Measurements from ENCODE around the gene RAB27A. TPM values are rescaled to one million over a fixed set of nuclear protein-coding genes. Genes with fewer than 3 reads are reported as not detected.

RAB27A gene
- total RNA-seq, 1 donor from 2014 or later, result 5.0 TPM

DNA sequence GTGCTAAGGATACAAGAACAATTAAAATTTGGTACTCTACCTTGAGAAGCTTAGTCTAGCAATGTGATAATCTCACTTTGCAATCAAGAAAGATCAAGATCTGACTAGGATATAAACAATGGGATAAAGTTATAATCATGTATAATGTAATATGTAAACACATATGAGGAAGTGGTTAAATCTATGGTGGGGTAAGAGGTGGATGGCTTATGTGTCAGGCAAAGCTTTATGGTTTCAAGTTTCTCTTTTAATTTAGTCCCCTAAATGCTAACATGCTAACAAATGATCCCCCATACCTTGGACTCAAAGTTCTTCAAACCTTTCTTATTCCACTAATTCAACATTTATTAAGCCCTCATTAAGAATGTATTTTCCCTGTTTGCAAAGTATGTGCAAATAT, 95.4 kb downstream of the RAB27A start:
- TF ChIP-seq, protein P1, sequence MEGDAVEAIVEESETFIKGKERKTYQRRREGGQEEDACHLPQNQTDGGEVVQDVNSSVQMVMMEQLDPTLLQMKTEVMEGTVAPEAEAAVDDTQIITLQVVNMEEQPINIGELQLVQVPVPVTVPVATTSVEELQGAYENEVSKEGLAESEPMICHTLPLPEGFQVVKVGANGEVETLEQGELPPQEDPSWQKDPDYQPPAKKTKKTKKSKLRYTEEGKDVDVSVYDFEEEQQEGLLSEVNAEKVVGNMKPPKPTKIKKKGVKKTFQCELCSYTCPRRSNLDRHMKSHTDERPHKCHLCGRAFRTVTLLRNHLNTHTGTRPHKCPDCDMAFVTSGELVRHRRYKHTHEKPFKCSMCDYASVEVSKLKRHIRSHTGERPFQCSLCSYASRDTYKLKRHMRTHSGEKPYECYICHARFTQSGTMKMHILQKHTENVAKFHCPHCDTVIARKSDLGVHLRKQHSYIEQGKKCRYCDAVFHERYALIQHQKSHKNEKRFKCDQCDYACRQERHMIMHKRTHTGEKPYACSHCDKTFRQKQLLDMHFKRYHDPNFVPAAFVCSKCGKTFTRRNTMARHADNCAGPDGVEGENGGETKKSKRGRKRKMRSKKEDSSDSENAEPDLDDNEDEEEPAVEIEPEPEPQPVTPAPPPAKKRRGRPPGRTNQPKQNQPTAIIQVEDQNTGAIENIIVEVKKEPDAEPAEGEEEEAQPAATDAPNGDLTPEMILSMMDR (IDR thresholded peaks at IDR 0.05; ENCODE audit: insufficient read depth, low read length, poor library complexity, severe bottlenecking), result no peak
- no peak for DNase-seq (ENCODE audit: low read depth)
- Histone ChIP-seq H3K27me3 (ENCODE audit: control insufficient read depth, insufficient read depth, low read length) (no peaks in the 10 kb centered on the region), H3K4me3 (ENCODE audit: low read depth, low read length) (no peak overlapping the region), H3K36me3 (ENCODE audit: control insufficient read depth, insufficient read depth, low read length) (no peaks in the 10 kb centered on the region)

DNA sequence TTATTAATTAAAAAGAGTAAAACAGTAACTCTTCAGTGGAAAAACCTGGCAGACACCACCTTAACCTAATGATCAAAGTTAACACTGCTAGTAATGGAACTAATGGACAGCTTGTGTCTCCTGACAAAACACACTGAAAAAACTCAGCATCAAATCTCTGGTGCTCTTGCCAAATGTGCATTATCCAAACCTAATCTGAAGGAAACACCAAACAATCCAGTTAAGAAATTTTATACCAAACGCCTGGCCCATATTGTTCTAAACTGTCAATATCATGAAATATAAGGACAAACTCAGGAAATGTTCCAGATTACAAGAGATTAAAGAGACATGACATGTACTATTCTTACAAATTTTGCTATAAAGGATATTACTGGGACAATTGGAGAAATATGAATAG, 103.3 kb downstream of the RAB27A start:
- Histone ChIP-seq H3K36me3 (ENCODE audit: control insufficient read depth, insufficient read depth, low read length) (no peaks in the 10 kb centered on the region), H3K27me3 (ENCODE audit: control insufficient read depth, insufficient read depth, low read length) (no peaks in the 10 kb centered on the region), H3K4me3 (ENCODE audit: low read depth, low read length) (no peak overlapping the region)
- TF ChIP-seq, protein P1 (IDR thresholded peaks at IDR 0.05; ENCODE audit: insufficient read depth, low read length, poor library complexity, severe bottlenecking), result no peak
- no peak for DNase-seq (ENCODE audit: low read depth)

DNA sequence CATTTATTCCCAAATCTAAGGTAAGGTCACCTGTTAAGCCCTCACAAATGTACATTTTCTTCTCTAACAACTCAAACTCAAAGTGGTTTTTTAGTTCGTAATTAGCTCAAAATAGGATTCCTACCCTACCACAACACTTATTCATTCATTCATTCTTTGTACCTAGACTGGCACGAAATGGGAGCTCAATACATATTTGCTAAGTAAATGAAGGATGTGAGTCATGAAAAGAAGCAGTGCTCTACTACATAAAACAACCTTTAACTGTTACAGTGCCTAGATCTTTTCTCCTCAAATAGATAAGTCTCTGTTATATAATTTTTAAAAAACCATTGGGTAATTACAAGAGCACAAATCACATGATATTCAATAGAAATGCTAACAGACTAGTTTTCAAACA, 105.9 kb downstream of the RAB27A start:
- Histone ChIP-seq H3K36me3 (ENCODE audit: control insufficient read depth, insufficient read depth, low read length) (no peaks in the 10 kb centered on the region), H3K4me3 (ENCODE audit: low read depth, low read length) (no peak overlapping the region), H3K27me3 (ENCODE audit: control insufficient read depth, insufficient read depth, low read length) (no peaks in the 10 kb centered on the region)
- DNase-seq (ENCODE audit: low read depth), result no peak
- TF ChIP-seq, protein P1 (IDR thresholded peaks at IDR 0.05; ENCODE audit: insufficient read depth, low read length, poor library complexity, severe bottlenecking), result no peak

DNA sequence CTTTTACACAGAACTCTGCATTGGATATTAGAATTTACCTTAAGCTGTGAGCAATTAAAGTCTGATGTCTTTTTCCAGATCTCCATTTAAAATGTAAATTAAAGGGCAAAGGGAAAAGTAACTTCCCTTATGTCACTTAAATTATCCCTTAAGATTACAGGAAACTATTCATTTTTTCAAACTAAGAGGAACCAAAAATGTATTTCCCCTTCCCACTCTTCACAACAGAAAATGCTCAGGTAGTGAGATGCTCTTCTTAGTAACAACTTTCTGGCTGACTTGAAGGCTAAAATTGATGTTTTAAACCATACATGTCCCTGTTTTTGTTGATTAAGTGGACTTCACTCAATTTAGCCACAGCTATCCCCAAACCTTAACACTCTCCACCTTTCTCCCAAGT, 110.5 kb downstream of the RAB27A start:
- Histone ChIP-seq H3K27me3 (ENCODE audit: control insufficient read depth, insufficient read depth, low read length) (no peaks in the 10 kb centered on the region), H3K36me3 (ENCODE audit: control insufficient read depth, insufficient read depth, low read length) (no peaks in the 10 kb centered on the region), H3K4me3 (ENCODE audit: low read depth, low read length) (no peak overlapping the region)
- DNase-seq (ENCODE audit: low read depth), result no peak
- TF ChIP-seq, protein P1 (IDR thresholded peaks at IDR 0.05; ENCODE audit: insufficient read depth, low read length, poor library complexity, severe bottlenecking), result no peak

DNA sequence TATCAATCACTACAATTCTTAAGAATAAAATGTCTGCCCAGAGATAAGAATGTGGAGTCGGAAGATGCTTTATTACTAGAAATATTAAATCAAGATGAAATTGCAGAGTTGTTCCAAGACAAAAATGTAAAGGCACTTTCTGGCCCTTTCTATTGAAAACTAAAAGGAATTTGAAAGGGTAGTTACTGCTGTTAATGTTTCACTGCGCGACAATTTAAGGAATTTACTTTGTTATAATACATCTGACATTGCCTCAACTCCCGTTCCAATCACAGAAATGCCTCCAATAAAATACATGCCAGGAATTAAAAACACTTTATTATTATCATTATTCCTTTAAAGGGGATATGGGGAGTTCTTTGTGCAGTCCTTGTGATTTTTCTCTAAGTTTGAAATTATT, 119.3 kb downstream of the RAB27A start:
- H3K4me3 ChIP-seq (ENCODE audit: low read depth, low read length), result no peak overlapping the region
- peak; percentile 5 for DNase-seq (ENCODE audit: low read depth)
- no peaks in the 10 kb centered on the region for H3K36me3 ChIP-seq (ENCODE audit: control insufficient read depth, insufficient read depth, low read length)
- TF ChIP-seq, protein P1 (IDR thresholded peaks at IDR 0.05; ENCODE audit: insufficient read depth, low read length, poor library complexity, severe bottlenecking), result no peak
- H3K27me3 ChIP-seq (ENCODE audit: control insufficient read depth, insufficient read depth, low read length), result no peaks in the 10 kb centered on the region

DNA sequence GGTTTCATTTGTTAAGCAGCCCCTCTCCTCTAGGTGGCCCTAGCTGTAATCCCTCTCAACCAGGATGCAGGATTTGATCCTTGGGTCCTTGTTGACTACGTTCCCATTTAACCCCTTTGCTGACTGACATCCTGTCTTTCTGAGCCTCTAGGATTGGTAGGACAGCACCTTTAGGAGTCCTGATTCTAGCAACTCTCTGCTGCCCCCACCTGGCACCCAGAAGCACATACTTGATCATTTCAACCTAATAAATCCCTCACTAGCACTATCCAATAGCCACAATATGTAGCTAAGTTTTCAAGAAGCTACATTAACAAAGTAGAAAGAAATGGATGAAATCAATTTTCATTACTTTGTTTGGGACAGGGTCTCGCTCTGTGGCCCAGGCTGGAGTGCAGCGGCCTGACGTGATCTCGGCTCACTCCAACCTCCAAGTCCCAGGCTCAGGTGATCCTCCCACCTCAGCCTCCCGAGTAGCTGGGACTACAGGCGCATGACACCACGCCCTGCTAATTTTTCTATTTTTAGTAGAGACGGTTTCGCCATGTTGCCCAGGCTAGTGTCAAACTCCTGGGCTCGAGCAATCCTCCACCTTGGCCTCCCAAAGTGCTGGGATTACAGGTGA, 121.2 kb downstream of the RAB27A start:
- no peaks in the 10 kb centered on the region for H3K36me3 ChIP-seq (ENCODE audit: control insufficient read depth, insufficient read depth, low read length)
- no peak overlapping the region for H3K4me3 ChIP-seq (ENCODE audit: low read depth, low read length)
- no peaks in the 10 kb centered on the region for H3K27me3 ChIP-seq (ENCODE audit: control insufficient read depth, insufficient read depth, low read length)
- TF ChIP-seq, protein P1 (IDR thresholded peaks at IDR 0.05; ENCODE audit: insufficient read depth, low read length, poor library complexity, severe bottlenecking), result peak; percentile 78
- DNase-seq (ENCODE audit: low read depth), result peak; percentile 37
